Nephron (organoid): Measurements from ENCODE around the gene EMSY.

Source experiments
- H3K27ac Mint-ChIP-seq, 3 experiments: 2 replicates each; pipeline ENCODE4 v1.8.0; 2020; ENCODE audit warnings: mixed read lengths in 3 of 3, mild to moderate bottlenecking in 2 of 3, moderate library complexity in 1 of 3
- H3K27me3 Mint-ChIP-seq: 2 replicates; pipeline ENCODE4 v1.8.0; 2021; ENCODE audit warnings: low read depth, mild to moderate bottlenecking, moderate library complexity, mixed read lengths
- H3K36me3 Mint-ChIP-seq: 2 replicates; pipeline ENCODE4 v1.8.0; 2020; ENCODE audit warnings: low read depth, mixed read lengths
- H3K4me1 Mint-ChIP-seq: 2 replicates; pipeline ENCODE4 v1.8.0; 2020; ENCODE audit warnings: mixed read lengths
- H3K4me3 Mint-ChIP-seq, 3 experiments: 2 replicates each; pipeline ENCODE4 v1.8.0; 2020; ENCODE audit warnings: mild to moderate bottlenecking in 3 of 3, mixed read lengths in 3 of 3, moderate library complexity in 2 of 3
- H3K9me3 Mint-ChIP-seq: 2 replicates; pipeline ENCODE4 v1.8.0; 2020; ENCODE audit warnings: mixed read lengths
- TF ChIP-seq, protein P1 (sequence below), 3 experiments: fragments of 200-600 bp; sonication (generic); IDR thresholded peaks; one replicate each; pipeline ENCODE4 v1.5.0; 2021; ENCODE audit warnings: antibody characterized with exemption in 3 of 3; ENCODE audit not compliant: unreplicated experiment in 3 of 3

Gene EMSY

DNA sequence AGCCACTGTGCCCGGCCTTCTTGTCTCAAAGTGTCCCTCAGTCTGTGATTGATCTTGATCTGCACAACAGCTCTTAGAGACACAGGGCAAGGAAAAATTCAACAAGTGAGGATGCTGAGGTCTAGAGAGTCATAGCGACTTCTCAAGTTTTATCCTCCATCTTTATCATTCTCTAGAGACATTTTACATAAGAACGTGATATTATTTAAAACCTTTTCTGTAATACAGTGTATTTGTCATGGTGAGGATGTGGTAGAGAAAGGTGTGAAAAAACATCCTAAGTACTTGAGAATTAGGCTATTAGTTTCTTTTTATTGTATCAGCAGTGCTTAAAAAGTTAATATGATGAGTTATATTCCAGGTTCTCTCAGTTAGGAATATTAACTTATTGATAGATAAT is 50.2 kb downstream of the EMSY start:
- peaks cover 72% of the 10 kb centered on the region for H3K36me3 Mint-ChIP-seq
- no peaks in the 10 kb centered on the region for H3K4me1 Mint-ChIP-seq

GRCh38 chr11:76496174-76496573 is 51.4 kb downstream of the EMSY start:
- H3K36me3 Mint-ChIP-seq: peaks cover 73% of the 10 kb centered on the region
- no peak overlapping the region for H3K4me3 Mint-ChIP-seq
- TF ChIP-seq, protein P1, sequence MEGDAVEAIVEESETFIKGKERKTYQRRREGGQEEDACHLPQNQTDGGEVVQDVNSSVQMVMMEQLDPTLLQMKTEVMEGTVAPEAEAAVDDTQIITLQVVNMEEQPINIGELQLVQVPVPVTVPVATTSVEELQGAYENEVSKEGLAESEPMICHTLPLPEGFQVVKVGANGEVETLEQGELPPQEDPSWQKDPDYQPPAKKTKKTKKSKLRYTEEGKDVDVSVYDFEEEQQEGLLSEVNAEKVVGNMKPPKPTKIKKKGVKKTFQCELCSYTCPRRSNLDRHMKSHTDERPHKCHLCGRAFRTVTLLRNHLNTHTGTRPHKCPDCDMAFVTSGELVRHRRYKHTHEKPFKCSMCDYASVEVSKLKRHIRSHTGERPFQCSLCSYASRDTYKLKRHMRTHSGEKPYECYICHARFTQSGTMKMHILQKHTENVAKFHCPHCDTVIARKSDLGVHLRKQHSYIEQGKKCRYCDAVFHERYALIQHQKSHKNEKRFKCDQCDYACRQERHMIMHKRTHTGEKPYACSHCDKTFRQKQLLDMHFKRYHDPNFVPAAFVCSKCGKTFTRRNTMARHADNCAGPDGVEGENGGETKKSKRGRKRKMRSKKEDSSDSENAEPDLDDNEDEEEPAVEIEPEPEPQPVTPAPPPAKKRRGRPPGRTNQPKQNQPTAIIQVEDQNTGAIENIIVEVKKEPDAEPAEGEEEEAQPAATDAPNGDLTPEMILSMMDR (IDR thresholded peaks at IDR 0.05; ENCODE audit: unreplicated experiment in 3 of 3): no peak
- H3K27ac Mint-ChIP-seq: no peak overlapping the region
- H3K9me3 Mint-ChIP-seq: peaks cover 13% of the 10 kb centered on the region
- no peaks in the 10 kb centered on the region for H3K27me3 Mint-ChIP-seq
- no peaks in the 10 kb centered on the region for H3K4me1 Mint-ChIP-seq

More for the DNA sequence above, 50.2 kb downstream of the EMSY start:
- H3K4me3 Mint-ChIP-seq: no peak overlapping the region
- no peaks in the 10 kb centered on the region for H3K27me3 Mint-ChIP-seq
- TF ChIP-seq, protein P1 (IDR thresholded peaks at IDR 0.05; ENCODE audit: unreplicated experiment in 3 of 3): no peak
- peaks cover 3% of the 10 kb centered on the region for H3K9me3 Mint-ChIP-seq
- no peak overlapping the region for H3K27ac Mint-ChIP-seq

GRCh38 chr11:76501526-76502202 is 56.8 kb downstream of the EMSY start:
- Mint-ChIP-seq H3K36me3 (peaks cover 81% of the 10 kb centered on the region), H3K27ac (no peak overlapping the region), H3K9me3 (peaks cover 23% of the 10 kb centered on the region), H3K4me1 (no peaks in the 10 kb centered on the region), H3K27me3 (no peaks in the 10 kb centered on the region), H3K4me3 (no peak overlapping the region)
- TF ChIP-seq, protein P1 (IDR thresholded peaks at IDR 0.05; ENCODE audit: unreplicated experiment in 3 of 3): no peak

GRCh38 chr11:76506833-76507232 is 62.0 kb downstream of the EMSY start:
- H3K27me3 Mint-ChIP-seq: no peaks in the 10 kb centered on the region
- H3K36me3 Mint-ChIP-seq: peaks cover 61% of the 10 kb centered on the region
- no peak overlapping the region for H3K4me3 Mint-ChIP-seq
- H3K9me3 Mint-ChIP-seq: peaks cover 15% of the 10 kb centered on the region
- no peak overlapping the region for H3K27ac Mint-ChIP-seq
- no peaks in the 10 kb centered on the region for H3K4me1 Mint-ChIP-seq
- TF ChIP-seq, protein P1 (IDR thresholded peaks at IDR 0.05; ENCODE audit: unreplicated experiment in 3 of 3): no peak

GRCh38 chr11:76510060-76511047 is 65.5 kb downstream of the EMSY start:
- peaks cover 42% of the 10 kb centered on the region for H3K36me3 Mint-ChIP-seq
- TF ChIP-seq, protein P1 (IDR thresholded peaks at IDR 0.05; ENCODE audit: unreplicated experiment in 3 of 3): no peak
- no peak overlapping the region for H3K27ac Mint-ChIP-seq

More at GRCh38 chr11:76510060-76511047, 65.5 kb downstream of the EMSY start:
- no peaks in the 10 kb centered on the region for H3K27me3 Mint-ChIP-seq
- no peak overlapping the region for H3K4me3 Mint-ChIP-seq
- no peaks in the 10 kb centered on the region for H3K4me1 Mint-ChIP-seq
- peaks cover 11% of the 10 kb centered on the region for H3K9me3 Mint-ChIP-seq
